H9 (cell line): Measurements from ENCODE around the gene MAP2. TPM values are rescaled to one million over a fixed set of nuclear protein-coding genes. Genes with fewer than 3 reads are reported as not detected.

Experiments used
- DNase-seq: peaks from one replicate; pipeline ENCODE4 v3.0.0-alpha.2; 2017
- H2AFZ ChIP-seq: one replicate; pipeline ENCODE4 v1.6.1; 2013; ENCODE audit warnings: mild to moderate bottlenecking, low read length, control low read depth, moderate library complexity
- H2AK5ac ChIP-seq: 2 replicates; pipeline ENCODE4 v1.6.1; 2013; ENCODE audit warnings: low read length, control low read depth, mixed read lengths; ENCODE audit not compliant: insufficient read length
- H2BK120ac ChIP-seq: one replicate; pipeline ENCODE4 v1.6.1; 2013; ENCODE audit warnings: low read depth, mild to moderate bottlenecking, low read length, control low read depth, inconsistent platforms; ENCODE audit not compliant: poor library complexity, severe bottlenecking
- H2BK12ac ChIP-seq: 2 replicates; pipeline ENCODE4 v1.6.1; 2013; ENCODE audit warnings: low read length, control low read depth, mixed read lengths, low read depth; ENCODE audit not compliant: insufficient read length
- H2BK15ac ChIP-seq: 2 replicates; pipeline ENCODE4 v1.6.1; 2013; ENCODE audit warnings: low read depth, low read length, control low read depth
- H2BK20ac ChIP-seq: one replicate; pipeline ENCODE4 v1.6.1; 2013; ENCODE audit warnings: low read depth, mild to moderate bottlenecking, low read length, control low read depth, inconsistent platforms; ENCODE audit not compliant: poor library complexity, severe bottlenecking
- H2BK5ac ChIP-seq: 2 replicates; pipeline ENCODE4 v1.6.1; 2013; ENCODE audit warnings: low read length, control low read depth, mixed read lengths; ENCODE audit not compliant: insufficient read length
- H3K14ac ChIP-seq: 2 replicates; pipeline ENCODE4 v1.6.1; 2013; ENCODE audit warnings: low read length, control low read depth; ENCODE audit not compliant: insufficient read depth
- H3K18ac ChIP-seq: 2 replicates; pipeline ENCODE4 v1.6.1; 2013; ENCODE audit warnings: low read depth, mild to moderate bottlenecking, mixed read lengths, low read length, control low read depth; ENCODE audit not compliant: insufficient read length
- H3K23ac ChIP-seq: 2 replicates; pipeline ENCODE4 v1.6.1; 2013; ENCODE audit warnings: low read length, control low read depth, mixed read lengths, low read depth; ENCODE audit not compliant: insufficient read length
- H3K23me2 ChIP-seq: 2 replicates; pipeline ENCODE4 v1.6.1; 2013; ENCODE audit warnings: low read depth, mild to moderate bottlenecking, mixed read lengths, low read length, control low read depth; ENCODE audit not compliant: insufficient read length, poor library complexity, severe bottlenecking
- H3K27ac ChIP-seq: 2 replicates; pipeline ENCODE4 v1.5.1; 2013; ENCODE audit warnings: low read length, control low read depth, mixed read lengths, low read depth; ENCODE audit not compliant: insufficient read length
- H3K27me3 ChIP-seq: 2 replicates; pipeline ENCODE4 v1.6.1; 2013; ENCODE audit warnings: low read length, control low read depth, inconsistent platforms; ENCODE audit not compliant: insufficient read depth
- H3K4ac ChIP-seq: 2 replicates; pipeline ENCODE4 v1.6.1; 2013; ENCODE audit warnings: low read depth, mild to moderate bottlenecking, control low read depth, inconsistent platforms, low read length, moderate library complexity
- H3K4me1 ChIP-seq: 2 replicates; pipeline ENCODE4 v1.6.1; 2013; ENCODE audit warnings: low read length, control low read depth, inconsistent platforms; ENCODE audit not compliant: insufficient read depth
- H3K4me2 ChIP-seq: 2 replicates; pipeline ENCODE4 v1.6.1; 2013; ENCODE audit warnings: low read length, control low read depth, mixed read lengths; ENCODE audit not compliant: insufficient read length, insufficient read depth
- H3K56ac ChIP-seq: 2 replicates; pipeline ENCODE4 v1.6.1; 2013; ENCODE audit warnings: low read depth, mild to moderate bottlenecking, mixed read lengths, low read length, control low read depth; ENCODE audit not compliant: insufficient read length
- H3K79me1 ChIP-seq: 2 replicates; pipeline ENCODE4 v1.6.1; 2013; ENCODE audit warnings: low read depth, mild to moderate bottlenecking, moderate library complexity, low read length, control low read depth, inconsistent platforms; ENCODE audit not compliant: insufficient read depth, poor library complexity, severe bottlenecking
- H3K79me2 ChIP-seq: 2 replicates; pipeline ENCODE4 v1.6.1; 2013; ENCODE audit warnings: low read length, control low read depth, inconsistent platforms; ENCODE audit not compliant: insufficient read depth
- H3K9ac ChIP-seq: 2 replicates; pipeline ENCODE4 v1.6.1; 2013; ENCODE audit warnings: low read length, control low read depth, mixed read lengths; ENCODE audit not compliant: insufficient read length; ENCODE audit errors: extremely low read depth
- H3K9me3 ChIP-seq: one replicate; pipeline ENCODE4 v1.6.1; 2013; ENCODE audit warnings: low read depth, low read length, inconsistent platforms; ENCODE audit not compliant: control insufficient read depth
- H3T11ph ChIP-seq: one replicate; pipeline ENCODE4 v1.6.1; 2013; ENCODE audit warnings: mild to moderate bottlenecking, low read length, control low read depth, inconsistent platforms
- H4K20me1 ChIP-seq: one replicate; pipeline ENCODE4 v1.6.1; 2013; ENCODE audit not compliant: control insufficient read depth, insufficient read length, insufficient read depth
- H4K5ac ChIP-seq: 2 replicates; pipeline ENCODE4 v1.6.1; 2013; ENCODE audit warnings: low read depth, mild to moderate bottlenecking, mixed read lengths, low read length, control low read depth; ENCODE audit not compliant: insufficient read length
- H4K8ac ChIP-seq: replicated peaks from 2 replicates; pipeline ENCODE4 v1.6.1; 2013; ENCODE audit warnings: low read length, control low read depth, mixed read lengths, low read depth; ENCODE audit not compliant: insufficient read length
- H4K91ac ChIP-seq: 2 replicates; pipeline ENCODE4 v1.6.1; 2013; ENCODE audit warnings: low read depth, mild to moderate bottlenecking, moderate library complexity, mixed read lengths, low read length, control low read depth; ENCODE audit not compliant: insufficient read length
- H3K27ac Mint-ChIP-seq, 3 experiments: 2 replicates in 2 of 3; 3 replicates in 1 of 3; pipeline ENCODE4 v1.8.0; 2020 to 2021; ENCODE audit warnings: mixed read lengths in 3 of 3, mild to moderate bottlenecking in 1 of 3, moderate library complexity in 1 of 3
- H3K27me3 Mint-ChIP-seq: 2 replicates; pipeline ENCODE4 v1.8.0; 2021; ENCODE audit warnings: low read depth, mild to moderate bottlenecking, moderate library complexity, mixed read lengths
- H3K36me3 Mint-ChIP-seq, 3 experiments: 2 replicates in 2 of 3; 3 replicates in 1 of 3; pipeline ENCODE4 v1.8.0; 2020 to 2021; ENCODE audit warnings: low read depth in 3 of 3, mixed read lengths in 3 of 3; ENCODE audit not compliant: insufficient read depth in 1 of 3
- H3K4me1 Mint-ChIP-seq, 2 experiments: 2 replicates each; pipeline ENCODE4 v1.8.0; 2020; ENCODE audit warnings: mixed read lengths in 2 of 2
- H3K4me3 Mint-ChIP-seq, 2 experiments: 2 replicates in 1 of 2; 3 replicates in 1 of 2; pipeline ENCODE4 v1.8.0; 2020 to 2021; ENCODE audit warnings: mild to moderate bottlenecking in 2 of 2, mixed read lengths in 2 of 2, moderate library complexity in 1 of 2
- H3K9me3 Mint-ChIP-seq, 2 experiments: 2 replicates in 1 of 2; 3 replicates in 1 of 2; pipeline ENCODE4 v1.8.0; 2020; ENCODE audit warnings: mild to moderate bottlenecking in 2 of 2, mixed read lengths in 2 of 2, moderate library complexity in 1 of 2
- WGBS: extraction: QIAGEN DNeasy Blood & Tissue Kit; methylation state at CpG from one replicate; pipeline ENCODE4 v1.1.7; 2013; ENCODE audit warnings: missing lambda C conversion rate, low lambda C conversion rate, mixed read lengths; ENCODE audit not compliant: insufficient read length; ENCODE audit errors: extremely low coverage; 5-methylcytosine and 5-hydroxymethylcytosine counted together
- total RNA-seq: library from RNA; stranded (reverse); gene quantifications from 2 replicates; pipeline ENCODE4 v1.2.1, GENCODE V29; 2021
- TF ChIP-seq, protein P1 (sequence below): fragments of 200-600 bp; sonication (generic); conservative IDR thresholded peaks from 3 replicates; pipeline ENCODE4 v1.8.0; 2021; ENCODE audit warnings: antibody characterized with exemption, mild to moderate bottlenecking

MAP2 gene
- total RNA-seq, 1 experiment from 2014 or later: 0.87 TPM

DNA sequence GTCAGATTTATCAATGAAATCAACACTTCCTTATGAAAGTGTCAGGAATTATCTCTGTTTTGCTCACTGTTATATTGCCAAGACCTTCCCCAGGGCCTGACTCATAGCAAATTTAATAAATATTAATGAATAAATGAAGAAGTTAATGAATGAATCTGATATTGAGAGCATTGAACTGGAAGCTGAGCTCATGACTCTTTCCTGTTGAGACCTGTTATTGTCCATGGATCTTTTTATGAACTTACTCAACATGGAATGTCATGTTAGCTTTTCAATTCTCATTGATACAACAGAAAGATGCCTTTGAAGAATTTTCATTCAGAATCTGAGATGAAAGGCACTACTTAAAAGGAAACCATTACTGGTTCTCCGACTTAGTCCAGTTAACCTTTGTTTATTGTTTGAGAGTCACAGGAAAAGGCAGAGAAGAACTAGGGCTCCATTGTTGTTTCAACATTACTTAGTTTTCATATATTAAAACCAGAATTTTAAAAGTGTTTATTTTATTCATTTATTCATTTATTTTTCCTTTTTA is 257.4 kb downstream of the MAP2 start:
- Mint-ChIP-seq H3K4me1 (0 out of 4 replicates have a peak, but pooled peaks cover 0 to 3% of the 10 kb centered on the region in 2 experiments), H3K27ac (no peak overlapping the region), H3K4me3 (no peak overlapping the region)

More for the DNA sequence above, 257.4 kb downstream of the MAP2 start:
- Histone ChIP-seq H2BK15ac (no peak overlapping the region), H3K56ac (no peak overlapping the region), H3K23me2 (no peaks in the 10 kb centered on the region), H3K27me3 (no peaks in the 10 kb centered on the region), H3K79me1 (no peaks in the 10 kb centered on the region), H2AK5ac (no peak overlapping the region), H4K91ac (no peak overlapping the region), H4K20me1 (no peaks in the 10 kb centered on the region), H3K14ac (no peak overlapping the region), H4K5ac (no peak overlapping the region), H2BK12ac (no peak overlapping the region), H3K9me3 (no peaks in the 10 kb centered on the region), H3K9ac (no peak overlapping the region), H2BK120ac (no peak overlapping the region), H3K4me2 (no peak overlapping the region), H3K79me2 (no peaks in the 10 kb centered on the region), H2BK5ac (no peak overlapping the region), H3K23ac (no peak overlapping the region), H3K4me1 (no peaks in the 10 kb centered on the region), H3K27ac (no peak overlapping the region), H3K18ac (no peak overlapping the region), H3T11ph (no peak overlapping the region), H2BK20ac (no peak overlapping the region), H3K4ac (no peak overlapping the region), H2AFZ (no peak overlapping the region), H4K8ac (no peak overlapping the region)
- Mint-ChIP-seq H3K27me3 (peaks cover 2% of the 10 kb centered on the region; the same call in 1 of the 2 replicates), H3K9me3 (no peaks in the 10 kb centered on the region), H3K36me3 (no peaks in the 10 kb centered on the region)
- TF ChIP-seq, protein P1, sequence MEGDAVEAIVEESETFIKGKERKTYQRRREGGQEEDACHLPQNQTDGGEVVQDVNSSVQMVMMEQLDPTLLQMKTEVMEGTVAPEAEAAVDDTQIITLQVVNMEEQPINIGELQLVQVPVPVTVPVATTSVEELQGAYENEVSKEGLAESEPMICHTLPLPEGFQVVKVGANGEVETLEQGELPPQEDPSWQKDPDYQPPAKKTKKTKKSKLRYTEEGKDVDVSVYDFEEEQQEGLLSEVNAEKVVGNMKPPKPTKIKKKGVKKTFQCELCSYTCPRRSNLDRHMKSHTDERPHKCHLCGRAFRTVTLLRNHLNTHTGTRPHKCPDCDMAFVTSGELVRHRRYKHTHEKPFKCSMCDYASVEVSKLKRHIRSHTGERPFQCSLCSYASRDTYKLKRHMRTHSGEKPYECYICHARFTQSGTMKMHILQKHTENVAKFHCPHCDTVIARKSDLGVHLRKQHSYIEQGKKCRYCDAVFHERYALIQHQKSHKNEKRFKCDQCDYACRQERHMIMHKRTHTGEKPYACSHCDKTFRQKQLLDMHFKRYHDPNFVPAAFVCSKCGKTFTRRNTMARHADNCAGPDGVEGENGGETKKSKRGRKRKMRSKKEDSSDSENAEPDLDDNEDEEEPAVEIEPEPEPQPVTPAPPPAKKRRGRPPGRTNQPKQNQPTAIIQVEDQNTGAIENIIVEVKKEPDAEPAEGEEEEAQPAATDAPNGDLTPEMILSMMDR: no peak
- DNase-seq: no peak
- no CpG with 5 or more reads among the region's 1 CpG for WGBS
